OCI-M1 (cell line): ENCODE measurements around the gene SNAP47.

Experiments used
- DNase-seq: peaks from one replicate; lab custom pipeline; 2025; lab: John Stamatoyannopoulos, UW

The SNAP47 gene

GRCh38 chr1:227798078-227798802, 63.0 kb downstream of the SNAP47 start:
- no peak for DNase-seq

GRCh38 chr1:227799756-227800155, 64.5 kb downstream of the SNAP47 start:
- DNase-seq: no peak

- no peak for DNase-seq
Observed at GRCh38 chr1:227803933-227804332, 68.7 kb downstream of the SNAP47 start.

- no peak for DNase-seq
Observed at GRCh38 chr1:227805606-227806197, 70.5 kb downstream of the SNAP47 start.

- DNase-seq: peak; percentile 33
Observed at GRCh38 chr1:227808566-227808965, 73.3 kb downstream of the SNAP47 start.

- no peak for DNase-seq
Observed at GRCh38 chr1:227809026-227809425, 73.8 kb downstream of the SNAP47 start.

GRCh38 chr1:227813962-227814361, 78.7 kb downstream of the SNAP47 start:
- no peak for DNase-seq

- no peak for DNase-seq
Observed at GRCh38 chr1:227815468-227816409, 80.5 kb downstream of the SNAP47 start, which contains the start of gene PRSS38. Gene PRSS38, plus strand, starts transcription at chr1:227815675. Its CDS starts 42 bp downstream, at chr1:227815717.

- DNase-seq: no peak
Observed at GRCh38 chr1:227816750-227817446, 81.7 kb downstream of the SNAP47 start.

GRCh38 chr1:227823537-227823936, 88.3 kb downstream of the SNAP47 start:
- DNase-seq: peak; percentile 18

- no peak for DNase-seq
Observed at GRCh38 chr1:227824204-227824603, 89.0 kb downstream of the SNAP47 start.

GRCh38 chr1:227828786-227829185, 93.6 kb downstream of the SNAP47 start:
- no peak for DNase-seq
